ENCODE data around the gene CRACR2A. TPM values are rescaled to one million over a fixed set of nuclear protein-coding genes. Genes with fewer than 3 reads are reported as not detected.

CRACR2A gene
- total RNA-seq (10 to 100 TPM; 31.4 to 40.3 (median 39.4) TPM), polyA plus RNA-seq (10 to 100 TPM in 1 of 2 donors, 1 to 10 TPM in 1; 8.2 to 19.9 TPM), total RNA-seq (41.7 reads per million, percentile 67 among the genes with 10 or more reads in this experiment)

- ChIA-PET POLR2A (interaction anchor here (0.9 to 1.5 kb wide), 6 partner anchors 9 to 524 kb away, joined by 3 to 4 read pairs (median 4); partner anchors contain the start of gene PARP11), CTCF (interaction anchor here (1.1 kb wide), 1 partner anchor 9 kb away, joined by 3 read pairs; no protein-coding TSS in a partner anchor)
- no peaks in the 10 kb centered on the region for H3K27me3 Mint-ChIP-seq
- Histone ChIP-seq H3K9me3 (ENCODE audit: control insufficient read depth in 2 of 3, low read length in 3 of 3) (no peaks in the 10 kb centered on the region), H3K4me3 (ENCODE audit: low read length) (peak within 1 kb of the TSS; percentile 77), H3K27ac (ENCODE audit: low read depth, low read length) (peak within 1 kb of the TSS; percentile 93), H3K27me3 (ENCODE audit: control insufficient read depth in 2 of 2, insufficient read depth in 2 of 2, low read length in 2 of 2) (no peaks in the 10 kb centered on the region), H3K36me3 (ENCODE audit: control insufficient read depth in 2 of 3, insufficient read depth in 3 of 3, low read length in 3 of 3) (no peaks in the 10 kb centered on the region), H3K4me1 (ENCODE audit: control insufficient read depth in 2 of 2, insufficient read depth in 2 of 2, low read length in 2 of 2) (peaks cover 25 to 34% of the 10 kb centered on the region in 2 donors)
- no peaks in the 10 kb centered on the region for H3K9me3 Mint-ChIP-seq
- DNase-seq (peak; percentile 75 to 85 (median 83)), ATAC-seq (peak; percentile 90)
- H3K4me3 Mint-ChIP-seq = peak within 1 kb of the TSS; percentile 89 to 100 (median 94)
- peaks cover 3 to 42% (median 6%) of the 10 kb centered on the region in 5 donors for H3K36me3 Mint-ChIP-seq
- H3K4me1 Mint-ChIP-seq = peaks cover 46 to 70% (median 58%) of the 10 kb centered on the region in 7 donors
- intact Hi-C loops (cut with micrococcal nuclease) = loop anchor here (1.0 to 5.0 kb wide), 19 partner anchors 25 to 956 kb away; partner anchors contain the start of genes AKAP3 (in 1 of the 2), CCND2 (in 1 of the 2), FOXM1 (in 1 of the 2) and ITFG2 (in 1 of the 2)
- H3K27ac Mint-ChIP-seq = peak within 1 kb of the TSS; percentile 93 to 100 (median 97)
These were observed at the start of gene CRACR2A for GRCh38 chr12:3752741-3753486. Gene CRACR2A (minus strand): TSS chr12:3753109. CDS start chr12:3696999, 56,110 bp downstream.

GRCh38 chr12:3797531-3798048 is 44.7 kb upstream of the CRACR2A start:
- POLR2A ChIA-PET = no interaction called here
- ATAC-seq (no peak), DNase-seq (no peak)
- Histone ChIP-seq H3K27ac (ENCODE audit: low read depth, low read length) (no peak overlapping the region), H3K4me1 (ENCODE audit: control insufficient read depth in 2 of 2, insufficient read depth in 2 of 2, low read length in 2 of 2) (no peaks in the 10 kb centered on the region), H3K27me3 (ENCODE audit: control insufficient read depth in 2 of 2, insufficient read depth in 2 of 2, low read length in 2 of 2) (no peaks in the 10 kb centered on the region), H3K36me3 (ENCODE audit: control insufficient read depth in 2 of 3, insufficient read depth in 3 of 3, low read length in 3 of 3) (peaks cover 0 to 5% (median 3%) of the 10 kb centered on the region in 3 experiments), H3K4me3 (ENCODE audit: low read length) (no peak overlapping the region), H3K9me3 (ENCODE audit: control insufficient read depth in 2 of 3, low read length in 3 of 3) (no peaks in the 10 kb centered on the region)
- peaks cover 2 to 41% (median 19%) of the 10 kb centered on the region in 5 donors for H3K36me3 Mint-ChIP-seq
- H3K4me3 Mint-ChIP-seq = no peak overlapping the region
- H3K27me3 Mint-ChIP-seq = no peaks in the 10 kb centered on the region
- peaks cover 0 to 9% (median 0%) of the 10 kb centered on the region in 7 donors for H3K4me1 Mint-ChIP-seq
- CTCF ChIA-PET = interaction anchor here (0.6 kb wide), 1 partner anchor 376 kb away, joined by 3 read pairs; no protein-coding TSS in a partner anchor
- intact Hi-C loops (cut with micrococcal nuclease) = no loop called here
- H3K9me3 Mint-ChIP-seq = no peaks in the 10 kb centered on the region
- no peak overlapping the region for H3K27ac Mint-ChIP-seq

- Histone ChIP-seq H3K4me3 (ENCODE audit: low read length) (no peak overlapping the region), H3K4me1 (ENCODE audit: control insufficient read depth in 2 of 2, insufficient read depth in 2 of 2, low read length in 2 of 2) (no peaks in the 10 kb centered on the region), H3K27me3 (ENCODE audit: control insufficient read depth in 2 of 2, insufficient read depth in 2 of 2, low read length in 2 of 2) (no peaks in the 10 kb centered on the region), H3K27ac (ENCODE audit: low read depth, low read length) (no peak overlapping the region), H3K9me3 (ENCODE audit: control insufficient read depth in 2 of 3, low read length in 3 of 3) (no peaks in the 10 kb centered on the region), H3K36me3 (ENCODE audit: control insufficient read depth in 2 of 3, insufficient read depth in 3 of 3, low read length in 3 of 3) (peaks cover 0 to 3% (median 3%) of the 10 kb centered on the region in 3 experiments)
- H3K9me3 Mint-ChIP-seq = no peaks in the 10 kb centered on the region
- no peaks in the 10 kb centered on the region for H3K27me3 Mint-ChIP-seq
- H3K4me3 Mint-ChIP-seq = no peak overlapping the region
- peaks cover 2 to 43% (median 30%) of the 10 kb centered on the region in 5 donors for H3K36me3 Mint-ChIP-seq
- ATAC-seq = no peak
- POLR2A ChIA-PET = no interaction called here
- CTCF ChIA-PET = interaction anchor here (0.9 kb wide), 1 partner anchor 495 kb away, joined by 3 read pairs; no protein-coding TSS in a partner anchor
- H3K4me1 Mint-ChIP-seq = peaks cover 0 to under 1% (median 0%) of the 10 kb centered on the region in 7 donors
- intact Hi-C loops (cut with micrococcal nuclease) = no loop called here
- no peak for DNase-seq
- H3K27ac Mint-ChIP-seq = no peak overlapping the region
These were observed 42.7 kb upstream of the CRACR2A start for GRCh38 chr12:3795492-3796133.

GRCh38 chr12:3795066-3795465 is 42.2 kb upstream of the CRACR2A start:
- H3K27me3 Mint-ChIP-seq = no peaks in the 10 kb centered on the region
- peaks cover 2 to 43% (median 33%) of the 10 kb centered on the region in 5 donors for H3K36me3 Mint-ChIP-seq
- no peaks in the 10 kb centered on the region for H3K9me3 ChIP-seq (ENCODE audit: control insufficient read depth in 2 of 3, low read length in 3 of 3)
- intact Hi-C loops (cut with micrococcal nuclease) = no loop called here
- CTCF ChIA-PET = interaction anchor here (0.6 kb wide), 1 partner anchor 212 kb away, joined by 3 read pairs; no protein-coding TSS in a partner anchor
- H3K4me3 ChIP-seq (ENCODE audit: low read length) = no peak overlapping the region
- ATAC-seq (no peak), DNase-seq (no peak)
- H3K4me3 Mint-ChIP-seq = no peak overlapping the region
- no peak overlapping the region for H3K27ac ChIP-seq (ENCODE audit: low read depth, low read length)
- H3K9me3 Mint-ChIP-seq = no peaks in the 10 kb centered on the region
- H3K4me1 ChIP-seq (ENCODE audit: control insufficient read depth in 2 of 2, insufficient read depth in 2 of 2, low read length in 2 of 2) = no peaks in the 10 kb centered on the region
- no peaks in the 10 kb centered on the region for H3K4me1 Mint-ChIP-seq
- H3K27me3 ChIP-seq (ENCODE audit: control insufficient read depth in 2 of 2, insufficient read depth in 2 of 2, low read length in 2 of 2) = no peaks in the 10 kb centered on the region
- H3K27ac Mint-ChIP-seq = no peak overlapping the region
- POLR2A ChIA-PET = no interaction called here
- H3K36me3 ChIP-seq (ENCODE audit: control insufficient read depth in 2 of 3, insufficient read depth in 3 of 3, low read length in 3 of 3) = peaks cover 0 to 3% (median 3%) of the 10 kb centered on the region in 3 experiments

- ATAC-seq (no peak), DNase-seq (no peak)
- H3K36me3 Mint-ChIP-seq = peaks cover 11 to 45% (median 43%) of the 10 kb centered on the region in 5 donors
- Histone ChIP-seq H3K4me1 (ENCODE audit: control insufficient read depth in 2 of 2, insufficient read depth in 2 of 2, low read length in 2 of 2) (no peaks in the 10 kb centered on the region), H3K27ac (ENCODE audit: low read depth, low read length) (no peak overlapping the region), H3K9me3 (ENCODE audit: control insufficient read depth in 2 of 3, low read length in 3 of 3) (no peaks in the 10 kb centered on the region), H3K4me3 (ENCODE audit: low read length) (no peak overlapping the region), H3K27me3 (ENCODE audit: control insufficient read depth in 2 of 2, insufficient read depth in 2 of 2, low read length in 2 of 2) (no peaks in the 10 kb centered on the region), H3K36me3 (ENCODE audit: control insufficient read depth in 2 of 3, insufficient read depth in 3 of 3, low read length in 3 of 3) (peaks cover 0 to 3% (median 0%) of the 10 kb centered on the region in 3 experiments)
- CTCF ChIA-PET = no interaction called here
- H3K27ac Mint-ChIP-seq = no peak overlapping the region
- H3K27me3 Mint-ChIP-seq = no peaks in the 10 kb centered on the region
- peaks cover 0 to 10% (median 4%) of the 10 kb centered on the region in 11 donors for H3K9me3 Mint-ChIP-seq
- POLR2A ChIA-PET = no interaction called here
- intact Hi-C loops (cut with micrococcal nuclease) = no loop called here
- H3K4me3 Mint-ChIP-seq = no peak overlapping the region
- H3K4me1 Mint-ChIP-seq = no peaks in the 10 kb centered on the region
These were observed 39.8 kb upstream of the CRACR2A start for GRCh38 chr12:3792623-3793288.

GRCh38 chr12:3791256-3791874 is 38.5 kb upstream of the CRACR2A start:
- ChIA-PET CTCF (no interaction called here), POLR2A (no interaction called here)
- no peaks in the 10 kb centered on the region for H3K27me3 ChIP-seq (ENCODE audit: control insufficient read depth in 2 of 2, insufficient read depth in 2 of 2, low read length in 2 of 2)
- Mint-ChIP-seq H3K36me3 (peaks cover 18 to 57% (median 46%) of the 10 kb centered on the region in 5 donors), H3K27ac (no peak overlapping the region), H3K27me3 (no peaks in the 10 kb centered on the region), H3K9me3 (peaks cover 0 to 11% (median 5%) of the 10 kb centered on the region in 11 donors), H3K4me3 (no peak overlapping the region), H3K4me1 (no peaks in the 10 kb centered on the region)
- no peaks in the 10 kb centered on the region for H3K9me3 ChIP-seq (ENCODE audit: control insufficient read depth in 2 of 3, low read length in 3 of 3)
- no peaks in the 10 kb centered on the region for H3K36me3 ChIP-seq (ENCODE audit: control insufficient read depth in 2 of 3, insufficient read depth in 3 of 3, low read length in 3 of 3)
- H3K27ac ChIP-seq (ENCODE audit: low read depth, low read length) = no peak overlapping the region
- intact Hi-C loops (cut with micrococcal nuclease) = no loop called here
- H3K4me3 ChIP-seq (ENCODE audit: low read length) = no peak overlapping the region
- DNase-seq = no peak
- no peaks in the 10 kb centered on the region for H3K4me1 ChIP-seq (ENCODE audit: control insufficient read depth in 2 of 2, insufficient read depth in 2 of 2, low read length in 2 of 2)
- no peak for ATAC-seq
